OCI-LY1 (cell line): ENCODE results near the gene CCDC27.
"Not testable (repeated sequence)": the region's sequence is repeated elsewhere in the genome, so short reads cannot be mapped to it uniquely, and the experiment has no call there.

Source experiments
- H2AFZ ChIP-seq: fragments of 200-600 bp; sonication (generic), shearing (Covaris generic); 2 replicates; pipeline ENCODE4 v1.6.0; 2014; ENCODE audit warnings: antibody characterized with exemption, mild to moderate bottlenecking, low read length
- H3F3A ChIP-seq: fragments of 200-600 bp; sonication (generic), shearing (Covaris generic); 2 replicates; pipeline ENCODE4 v1.6.0; 2014; ENCODE audit warnings: mild to moderate bottlenecking, antibody characterized with exemption, low read length, moderate library complexity; ENCODE audit not compliant: insufficient read depth
- H3K27ac ChIP-seq: fragments of 200-600 bp; sonication (generic); 2 replicates; pipeline ENCODE4 v1.5.1; 2014; ENCODE audit warnings: low read length, mixed run types, mild to moderate bottlenecking, low read depth; ENCODE audit not compliant: poor library complexity, severe bottlenecking
- H3K27me3 ChIP-seq: fragments of 200-600 bp; sonication (generic); 2 replicates; pipeline ENCODE4 v1.6.0; 2014; ENCODE audit warnings: antibody characterized with exemption, mild to moderate bottlenecking, low read length, moderate library complexity; ENCODE audit not compliant: insufficient read depth
- H3K36me3 ChIP-seq: fragments of 200-600 bp; sonication (generic); 2 replicates; pipeline ENCODE4 v1.6.1; 2014; ENCODE audit warnings: mild to moderate bottlenecking, antibody characterized with exemption, low read length, moderate library complexity, mixed read lengths; ENCODE audit not compliant: insufficient read depth
- H3K4me1 ChIP-seq: fragments of 200-600 bp; sonication (generic); 2 replicates; pipeline ENCODE4 v1.5.1; 2014; ENCODE audit warnings: mild to moderate bottlenecking, low read length, moderate library complexity; ENCODE audit not compliant: insufficient read depth, severe bottlenecking
- H3K4me2 ChIP-seq: fragments of 200-600 bp; sonication (generic), shearing (Covaris generic); 2 replicates; pipeline ENCODE4 v1.6.1; 2014; ENCODE audit warnings: low read length
- H3K4me3 ChIP-seq: fragments of 200-600 bp; sonication (generic); 2 replicates; pipeline ENCODE4 v1.5.1; 2014; ENCODE audit warnings: low read length, low read depth, mild to moderate bottlenecking, mixed read lengths; ENCODE audit not compliant: poor library complexity, severe bottlenecking
- H3K79me2 ChIP-seq: fragments of 200-600 bp; shearing (Covaris generic); 2 replicates; pipeline ENCODE4 v1.6.1; 2016; ENCODE audit warnings: mixed run types, low read length, mixed read lengths; ENCODE audit not compliant: insufficient read depth
- H3K9ac ChIP-seq: fragments of 200-600 bp; sonication (generic), shearing (Covaris generic); 2 replicates; pipeline ENCODE4 v1.6.1; 2014; ENCODE audit warnings: mild to moderate bottlenecking, low read length, mixed read lengths
- H3K9me2 ChIP-seq: fragments of 200-600 bp; sonication (generic), shearing (Covaris generic); 2 replicates; pipeline ENCODE4 v1.6.1; 2014; ENCODE audit warnings: low read depth, mild to moderate bottlenecking, low read length, mixed read lengths
- H3K9me3 ChIP-seq: fragments of 200-600 bp; shearing (Covaris generic); 2 replicates; pipeline ENCODE4 v1.6.1; 2014; ENCODE audit warnings: low read length, mixed read lengths
- H4K20me1 ChIP-seq: fragments of 200-600 bp; sonication (generic), shearing (Covaris generic); 2 replicates; pipeline ENCODE4 v1.6.0; 2016; ENCODE audit warnings: mild to moderate bottlenecking, low read length; ENCODE audit not compliant: insufficient read depth
- CTCF ChIP-seq: fragments of 200-600 bp; sonication (generic), shearing (Covaris generic); IDR thresholded peaks from 2 replicates; pipeline ENCODE4 v1.5.1; 2017; ENCODE audit warnings: mild to moderate bottlenecking, antibody characterized with exemption, low read length, moderate library complexity, mixed read lengths
- EZH2 ChIP-seq: fragments of 200-600 bp; sonication (generic), shearing (Covaris generic); IDR thresholded peaks from 2 replicates; pipeline ENCODE4 v1.8.0; 2017; ENCODE audit warnings: borderline replicate concordance, mixed run types, mild to moderate bottlenecking, antibody characterized with exemption, low read length, moderate library complexity, mixed read lengths

Gene CCDC27

GRCh38 chr1:3746830-3747521 is 5.3 kb upstream of the CCDC27 start:
- no peak for TF ChIP-seq EZH2
- no peak for TF ChIP-seq CTCF
- Histone ChIP-seq H3K36me3 (peaks cover 10% of the 10 kb centered on the region; the same call in 1 of the 2 replicates), H3K9me3 (no peaks in the 10 kb centered on the region), H3K27me3 (no peaks in the 10 kb centered on the region), H3K4me1 (peaks cover 31% of the 10 kb centered on the region), H2AFZ (no peak overlapping the region), H3K4me2 (peak overlapping the region; percentile 91), H3F3A (no peaks in the 10 kb centered on the region), H3K27ac (no peak overlapping the region), H3K79me2 (no peaks in the 10 kb centered on the region), H3K4me3 (peak overlapping the region; percentile 94), H3K9ac (peak overlapping the region; percentile 82), H3K9me2 (no peaks in the 10 kb centered on the region), H4K20me1 (no peaks in the 10 kb centered on the region)

GRCh38 chr1:3747522-3747848 is 4.8 kb upstream of the CCDC27 start:
- H3K36me3 ChIP-seq = peaks cover 5% of the 10 kb centered on the region; the same call in 1 of the 2 replicates
- no peak overlapping the region for H2AFZ ChIP-seq
- H3K9ac ChIP-seq = peak overlapping the region; percentile 82; the same call in 1 of the 2 replicates
- no peaks in the 10 kb centered on the region for H3K79me2 ChIP-seq
- TF ChIP-seq CTCF = no peak
- TF ChIP-seq EZH2 = no peak
- no peaks in the 10 kb centered on the region for H3F3A ChIP-seq
- peak overlapping the region; percentile 94 for H3K4me3 ChIP-seq
- H3K4me1 ChIP-seq = peaks cover 31% of the 10 kb centered on the region
- H3K9me3 ChIP-seq = no peaks in the 10 kb centered on the region
- no peaks in the 10 kb centered on the region for H4K20me1 ChIP-seq
- no peaks in the 10 kb centered on the region for H3K27me3 ChIP-seq
- no peak overlapping the region for H3K27ac ChIP-seq
- no peaks in the 10 kb centered on the region for H3K9me2 ChIP-seq
- peak overlapping the region; percentile 91 for H3K4me2 ChIP-seq

- H3K4me2 ChIP-seq = peak overlapping the region; percentile 91
- no peaks in the 10 kb centered on the region for H4K20me1 ChIP-seq
- no peak overlapping the region for H3K27ac ChIP-seq
- no peaks in the 10 kb centered on the region for H3K9me2 ChIP-seq
- peak overlapping the region; percentile 94 for H3K4me3 ChIP-seq
- no peaks in the 10 kb centered on the region for H3K79me2 ChIP-seq
- H2AFZ ChIP-seq = no peak overlapping the region
- no peak for TF ChIP-seq EZH2
- TF ChIP-seq CTCF = no peak
- no peaks in the 10 kb centered on the region for H3K27me3 ChIP-seq
- H3K4me1 ChIP-seq = peaks cover 31% of the 10 kb centered on the region
- no peak overlapping the region; the same call in 1 of the 2 replicates for H3K9ac ChIP-seq
- no peaks in the 10 kb centered on the region for H3F3A ChIP-seq
- H3K9me3 ChIP-seq = no peaks in the 10 kb centered on the region
- H3K36me3 ChIP-seq = peaks cover under 1% of the 10 kb centered on the region; the same call in 1 of the 2 replicates
Measured at GRCh38 chr1:3747903-3748302, 4.3 kb upstream of the CCDC27 start.

DNA sequence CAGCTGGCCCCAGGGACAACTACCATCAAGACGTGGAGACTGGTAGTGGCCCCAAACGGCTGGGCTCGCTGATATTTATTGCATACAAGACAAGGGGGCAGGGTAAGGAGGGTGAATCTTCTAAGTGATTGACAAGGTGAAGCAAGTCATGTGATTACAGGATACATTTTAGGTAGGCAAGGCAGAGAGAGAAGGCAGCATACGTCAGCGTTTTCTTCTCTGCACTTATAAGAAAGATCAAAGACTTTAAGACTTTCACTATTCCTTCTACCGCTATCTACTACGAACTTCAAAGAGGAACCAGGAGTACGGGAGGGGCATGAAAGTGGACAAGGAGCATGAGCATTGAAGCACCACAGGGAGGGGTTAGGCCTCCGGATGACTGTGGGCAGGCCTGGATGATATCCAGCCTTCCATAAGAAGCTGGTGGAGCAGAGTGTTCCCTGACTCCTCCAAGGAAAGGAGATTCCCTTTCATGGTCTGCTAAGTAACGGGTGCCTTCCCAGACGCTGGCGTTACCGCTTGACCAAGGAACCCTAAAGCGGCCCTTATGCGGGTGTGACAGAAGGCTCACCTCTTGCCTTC is 3.8 kb upstream of the CCDC27 start:
- not testable (repeated sequence) for H4K20me1 ChIP-seq, H3K9ac ChIP-seq, H3F3A ChIP-seq, H3K9me2 ChIP-seq, H3K27ac ChIP-seq, H3K9me3 ChIP-seq, H3K4me3 ChIP-seq, H3K36me3 ChIP-seq, H3K4me2 ChIP-seq, H3K27me3 ChIP-seq, H3K79me2 ChIP-seq, H2AFZ ChIP-seq
- H3K4me1 ChIP-seq = peaks cover 31% of the 10 kb centered on the region
